ENCODE results near the gene C2orf81. TPM values are rescaled to one million over a fixed set of nuclear protein-coding genes. Genes with fewer than 3 reads are reported as not detected.
A peak's percentile ranks its signal among the peaks of the same experiment; 100 is the strongest.

Gene C2orf81
- polyA plus RNA-seq, 1 donor = 2.2 TPM

DNA sequence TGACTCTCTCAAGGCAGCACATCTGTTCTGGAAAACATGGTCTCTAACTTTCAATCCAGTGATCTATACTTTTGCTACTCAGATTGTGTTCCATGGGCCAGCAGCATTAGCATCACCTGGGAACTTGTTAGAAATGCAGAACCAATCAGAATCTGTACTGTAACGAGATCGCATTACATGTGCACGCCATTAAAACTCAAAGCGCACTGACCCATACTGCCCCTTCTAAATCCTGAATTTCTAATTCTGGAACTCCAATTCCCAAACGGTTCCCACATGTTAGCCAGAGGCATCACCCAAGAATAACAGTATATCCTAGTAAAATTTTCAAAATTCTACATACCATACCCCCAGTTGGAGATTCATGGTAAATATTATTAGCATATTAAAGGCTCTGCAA lies 30.8 kb downstream of the C2orf81 start:
- DNase-seq (ENCODE audit: low read depth) = no peak

GRCh38 chr2:74387346-74387745 lies 34.1 kb downstream of the C2orf81 start:
- DNase-seq (ENCODE audit: low read depth) = no peak

DNA sequence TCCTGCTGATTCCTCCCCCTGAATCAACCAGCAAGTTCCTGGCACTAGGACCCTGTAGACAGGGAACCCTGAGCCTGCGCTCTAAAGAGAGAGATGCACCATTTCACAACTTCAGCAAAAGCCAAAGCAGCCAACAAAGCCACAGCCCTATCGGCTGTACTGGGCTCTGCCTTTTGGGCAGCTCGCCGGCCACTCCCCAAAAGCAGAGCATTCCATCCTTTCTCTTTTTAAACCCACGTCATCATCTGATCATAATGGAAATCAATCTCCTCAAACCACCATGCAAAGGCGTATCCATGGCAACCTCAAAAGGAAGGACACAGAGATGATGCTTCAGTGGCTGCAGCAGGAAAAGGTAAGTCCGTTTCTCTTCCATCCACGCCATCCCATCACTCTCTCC lies 36.0 kb downstream of the C2orf81 start:
- DNase-seq (ENCODE audit: low read depth) = no peak

GRCh38 chr2:74384051-74384450 lies 37.4 kb downstream of the C2orf81 start:
- no peak for DNase-seq (ENCODE audit: low read depth)

GRCh38 chr2:74383254-74383653 lies 38.2 kb downstream of the C2orf81 start:
- DNase-seq (ENCODE audit: low read depth) = no peak

DNA sequence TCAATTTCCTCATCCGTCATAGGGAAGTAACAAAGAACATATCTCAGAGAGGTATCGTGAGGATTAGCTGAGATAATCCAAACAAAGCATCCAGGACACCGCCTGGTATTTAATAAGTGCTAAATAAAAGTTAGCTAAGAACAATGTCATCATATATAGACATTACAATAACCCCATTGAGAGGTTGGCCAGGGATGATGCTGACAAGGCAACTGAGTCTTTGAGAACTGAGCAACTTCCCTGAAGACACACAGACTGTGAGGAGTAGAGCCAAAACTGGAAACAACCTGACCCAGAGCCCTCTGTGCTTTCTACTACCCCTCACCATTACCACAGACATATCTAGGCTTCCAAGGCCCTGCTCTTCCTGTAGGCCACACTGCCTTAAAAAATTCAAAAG lies 39.7 kb downstream of the C2orf81 start:
- DNase-seq (ENCODE audit: low read depth) = no peak

DNA sequence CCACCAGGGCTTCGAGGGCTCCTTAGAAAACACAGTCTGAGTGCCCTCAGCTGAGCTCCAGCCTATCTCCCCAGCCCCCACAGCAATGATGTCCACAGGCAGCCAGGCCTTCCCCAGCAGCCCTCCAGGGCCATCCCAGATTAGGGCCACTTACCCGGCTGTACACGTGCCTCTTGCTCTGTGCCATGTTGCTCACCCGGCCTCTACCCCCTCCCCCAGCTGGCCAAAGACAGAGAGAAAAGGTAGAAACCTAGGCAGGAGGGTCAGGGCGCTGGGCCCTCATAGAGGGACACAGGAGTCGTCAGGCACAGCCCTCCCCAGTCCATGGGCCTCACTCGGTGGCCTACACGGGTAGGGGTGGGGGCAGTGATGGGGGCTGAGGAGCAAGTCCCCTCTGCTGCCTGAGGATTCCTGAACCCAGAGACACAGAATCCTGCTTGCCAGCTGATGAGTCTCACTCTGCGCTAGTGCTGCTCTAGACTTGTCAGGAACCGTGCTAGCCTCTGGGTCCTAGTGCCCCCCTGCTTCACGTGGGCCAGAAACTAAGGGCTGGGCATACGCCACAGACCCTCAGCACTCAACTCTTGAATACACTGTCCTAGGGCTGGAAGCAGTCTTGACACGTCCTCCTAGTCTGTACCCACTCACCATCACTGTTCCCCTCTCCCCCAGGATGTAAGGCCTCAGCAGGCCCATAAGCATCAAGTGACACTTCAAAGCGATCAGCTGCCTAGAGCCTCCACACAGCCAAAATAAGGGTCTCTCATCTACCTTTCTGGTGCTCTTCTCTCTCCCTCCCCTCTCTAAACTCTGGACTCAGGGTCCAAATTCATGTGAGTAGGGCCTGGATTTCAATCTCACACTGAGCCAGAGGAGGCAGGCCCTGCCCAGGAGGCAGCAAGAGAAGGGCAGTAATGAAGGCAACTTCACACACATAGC lies 41.3 kb downstream of the C2orf81 start, which contains the start of gene DCTN1:
Gene DCTN1, minus strand, starts transcription at position 461 of the 939 bp plus-strand sequence. Its CDS starts 274 bp downstream, at position 187.
- DNase-seq (ENCODE audit: low read depth) = peak; percentile 29

DNA sequence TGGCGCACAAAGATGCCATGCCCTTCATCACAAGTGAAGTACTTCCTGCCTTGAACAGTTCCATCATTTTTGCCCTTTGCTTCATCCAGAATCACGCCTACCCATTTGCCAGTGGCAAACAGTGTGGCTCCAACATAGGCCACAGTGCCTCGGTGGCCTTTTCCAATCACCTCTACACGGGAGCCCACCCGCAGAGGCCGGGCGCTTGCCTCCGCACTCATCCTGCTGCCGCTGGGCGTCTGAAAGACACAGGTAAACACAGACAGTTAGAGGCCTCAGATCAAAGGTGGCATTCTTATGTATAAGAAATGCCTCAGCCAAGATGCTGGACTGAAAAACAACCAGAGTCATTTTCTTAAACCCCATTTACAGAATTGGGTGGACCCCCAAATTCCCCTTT lies 43.4 kb downstream of the C2orf81 start:
- no peak for DNase-seq (ENCODE audit: low read depth)

GRCh38 chr2:74375838-74376237 lies 45.6 kb downstream of the C2orf81 start:
- DNase-seq (ENCODE audit: low read depth) = no peak

DNA sequence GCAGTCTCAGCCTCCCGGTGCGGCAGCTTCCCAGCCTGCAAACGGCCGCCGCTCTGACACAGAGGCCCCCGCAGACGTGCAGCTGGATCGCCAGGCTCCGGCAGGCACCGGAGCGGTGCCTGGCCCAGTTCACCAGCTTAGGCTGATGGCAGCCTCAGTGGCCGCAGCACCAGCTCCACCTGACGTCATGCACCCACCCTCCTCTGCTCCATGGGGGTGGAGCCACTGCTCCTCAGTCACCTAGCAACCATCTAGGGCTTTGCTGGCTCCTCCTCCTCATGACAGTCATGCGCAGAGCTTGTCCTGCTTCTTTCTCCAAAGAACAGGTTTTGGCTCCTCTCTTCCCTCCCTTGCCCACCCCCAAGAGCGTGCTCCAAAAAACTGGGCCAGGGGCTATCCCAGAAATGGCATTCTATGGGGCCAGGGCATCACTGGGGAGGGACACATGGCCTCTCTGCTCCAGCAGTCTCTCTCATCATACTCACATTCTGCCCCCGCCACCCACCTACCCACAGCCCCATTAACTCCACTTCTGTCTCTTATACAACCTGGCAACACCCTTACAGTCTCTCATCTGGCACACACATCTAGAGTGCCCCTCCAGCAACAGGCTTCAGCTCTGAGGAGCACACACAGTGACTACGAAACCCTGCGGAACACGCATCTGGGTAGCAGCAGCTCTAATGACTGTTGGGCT lies 46.8 kb downstream of the C2orf81 start:
- DNase-seq (ENCODE audit: low read depth) = no peak

GRCh38 chr2:74373985-74374384 lies 47.4 kb downstream of the C2orf81 start:
- DNase-seq (ENCODE audit: low read depth) = no peak

DNA sequence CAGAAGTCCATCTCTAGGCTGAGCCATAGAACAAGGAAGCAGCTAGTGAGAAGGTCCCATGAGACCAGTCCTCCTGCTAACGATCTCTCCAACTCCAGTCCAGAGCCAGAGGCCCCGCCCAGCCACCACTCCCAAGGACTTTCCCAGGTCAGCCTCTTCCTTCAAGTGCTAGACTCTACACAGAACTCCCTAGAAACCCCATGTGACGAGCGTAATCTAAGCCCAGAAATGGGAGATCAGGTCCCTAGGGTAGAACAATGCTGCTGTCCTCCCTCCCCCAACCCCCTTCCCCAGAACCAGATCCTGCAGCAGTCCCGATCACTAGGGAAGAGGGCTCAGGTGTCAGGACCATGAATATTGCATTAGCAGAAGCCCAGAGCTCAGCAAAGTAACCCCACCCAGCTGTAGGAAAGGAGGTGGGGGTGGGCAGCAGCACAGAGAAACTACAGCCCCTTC lies 48.2 kb downstream of the C2orf81 start:
- DNase-seq (ENCODE audit: low read depth) = no peak

DNA sequence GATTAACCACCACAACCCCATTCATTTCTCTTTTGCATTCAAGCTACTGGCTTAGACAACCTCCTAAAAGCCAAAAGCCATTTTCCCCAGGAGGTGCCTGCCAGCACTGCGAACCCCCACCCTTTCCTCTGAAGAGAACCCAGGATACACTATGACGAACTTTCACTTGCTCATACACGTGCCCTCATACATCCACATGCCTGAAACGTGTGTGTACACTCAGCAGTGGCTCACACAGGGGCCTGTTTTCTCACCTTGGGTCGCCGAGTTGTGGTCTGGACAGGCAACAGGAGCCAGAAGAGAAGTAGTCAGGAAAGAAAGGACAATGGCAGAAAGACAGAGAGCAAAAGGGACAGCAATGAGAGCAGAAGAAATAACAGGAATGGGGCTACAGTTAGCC lies 48.7 kb downstream of the C2orf81 start:
- DNase-seq (ENCODE audit: low read depth) = no peak

DNA sequence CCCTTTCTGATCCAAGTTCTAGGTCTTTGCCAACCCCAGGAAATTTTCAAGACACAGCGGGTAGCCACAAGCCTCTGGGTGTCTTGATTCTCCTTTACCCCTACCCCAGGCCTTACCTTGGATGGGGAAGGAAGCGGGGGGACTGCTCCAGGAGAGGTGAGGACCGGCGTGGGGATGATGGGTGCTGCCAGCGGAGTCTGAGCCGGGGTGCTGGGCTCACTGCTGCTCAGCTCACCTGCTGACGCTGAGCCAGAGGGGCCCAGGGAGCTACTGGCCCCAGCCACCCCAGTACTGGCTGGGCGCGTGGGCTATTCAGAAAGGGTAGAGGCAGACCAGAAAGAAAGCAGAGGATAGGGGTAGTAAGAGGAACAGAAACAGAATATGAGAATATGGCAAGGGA lies 50.0 kb downstream of the C2orf81 start:
- no peak for DNase-seq (ENCODE audit: low read depth)

DNA sequence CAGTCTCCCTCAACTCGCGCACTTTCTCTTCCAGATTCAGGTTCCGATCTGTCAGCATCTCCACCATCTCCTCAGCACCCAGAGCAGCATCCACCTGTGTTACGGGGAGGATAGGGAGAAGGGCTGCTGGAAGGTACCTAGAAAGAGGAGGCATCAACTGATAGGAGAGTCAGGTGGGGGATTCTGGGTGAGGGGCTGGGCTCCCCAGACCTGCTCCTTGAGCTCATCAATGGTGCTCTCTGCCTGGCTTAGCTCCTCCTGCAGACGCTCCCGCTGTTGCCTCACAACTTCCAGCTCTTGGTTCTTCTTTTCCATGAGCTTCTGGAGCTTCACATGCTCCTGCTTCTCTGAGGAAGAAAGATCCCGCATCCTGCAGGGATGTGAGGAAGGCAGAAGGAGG lies 51.4 kb downstream of the C2orf81 start:
- DNase-seq (ENCODE audit: low read depth) = no peak

DNA sequence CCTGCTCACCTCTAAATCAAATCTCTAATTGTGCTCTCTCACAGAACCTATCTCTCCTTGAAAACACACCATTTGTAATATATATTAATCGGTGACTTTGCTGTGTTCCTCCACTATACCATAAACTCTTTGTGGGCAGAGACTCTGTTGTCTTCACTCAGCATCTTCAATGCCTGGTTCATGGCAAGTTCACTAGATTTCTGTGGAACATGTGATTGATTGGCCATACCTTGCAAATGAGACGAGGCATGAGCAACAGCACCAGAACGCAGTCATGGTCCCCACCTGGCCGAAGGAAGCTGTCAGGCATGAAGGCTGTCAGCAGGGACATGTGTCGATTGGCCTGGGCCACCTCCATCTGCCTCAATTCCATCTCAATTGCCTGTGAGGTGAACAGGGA lies 52.9 kb downstream of the C2orf81 start:
- DNase-seq (ENCODE audit: low read depth) = no peak

DNA sequence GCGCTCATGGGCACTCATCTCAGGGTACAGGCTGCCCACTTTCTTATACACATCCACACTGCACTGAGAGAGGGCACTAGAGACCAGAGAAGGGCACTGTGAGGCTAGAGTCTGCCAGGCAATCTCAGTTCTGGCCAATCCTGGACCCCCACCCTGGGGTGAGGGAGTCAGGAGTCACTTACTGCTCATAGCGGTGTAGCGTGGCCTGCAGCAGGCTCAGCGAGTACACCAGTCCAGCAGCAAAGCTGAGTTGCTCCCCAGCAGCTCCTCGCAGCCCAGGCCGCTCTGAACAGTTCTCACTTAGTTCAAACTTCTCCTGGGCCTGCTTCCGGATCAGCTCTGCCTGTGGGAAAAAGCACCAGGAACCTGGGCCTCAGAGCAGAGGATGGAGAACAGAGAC lies 53.6 kb downstream of the C2orf81 start:
- no peak for DNase-seq (ENCODE audit: low read depth)

GRCh38 chr2:74366036-74366435 lies 55.4 kb downstream of the C2orf81 start:
- no peak for DNase-seq (ENCODE audit: low read depth)

GRCh38 chr2:74364533-74365505 lies 56.6 kb downstream of the C2orf81 start:
- no peak for DNase-seq (ENCODE audit: low read depth)

Data from forelimb muscle (tissue), 1 donor.